Activated CD4-positive, alpha-beta T cell treated with anti-CD3 and anti-CD28 coated beads, Interleukin-2, amount 50 U/mL, for 16 hours (primary cell): ENCODE data around the gene BRPF3.

Experiments
- DNase-seq: peaks from one replicate; pipeline ENCODE4 v3.0.0-alpha.2; 2020

The BRPF3 gene

GRCh38 chr6:36235309-36235708, 38.8 kb downstream of the BRPF3 start:
- DNase-seq: no peak

DNA sequence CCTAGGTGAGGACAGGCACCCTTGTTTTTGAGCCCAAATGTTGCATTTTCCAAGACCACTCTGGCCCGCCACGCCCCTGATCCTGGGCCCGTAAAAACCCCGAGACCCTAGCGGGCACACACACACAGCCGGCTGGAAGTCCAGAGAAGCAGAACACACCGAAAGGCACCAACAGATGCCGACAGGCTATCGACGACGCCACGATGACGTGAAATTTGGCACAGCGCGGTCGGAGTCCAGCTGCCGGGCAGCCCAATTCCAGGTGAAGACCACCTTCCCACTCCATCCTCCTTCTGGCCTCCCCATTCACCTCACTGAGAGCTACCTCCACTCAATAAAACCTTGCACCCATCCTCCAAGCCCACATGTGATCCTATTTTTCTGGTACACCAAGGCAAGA, 39.3 kb downstream of the BRPF3 start:
- no peak for DNase-seq

DNA sequence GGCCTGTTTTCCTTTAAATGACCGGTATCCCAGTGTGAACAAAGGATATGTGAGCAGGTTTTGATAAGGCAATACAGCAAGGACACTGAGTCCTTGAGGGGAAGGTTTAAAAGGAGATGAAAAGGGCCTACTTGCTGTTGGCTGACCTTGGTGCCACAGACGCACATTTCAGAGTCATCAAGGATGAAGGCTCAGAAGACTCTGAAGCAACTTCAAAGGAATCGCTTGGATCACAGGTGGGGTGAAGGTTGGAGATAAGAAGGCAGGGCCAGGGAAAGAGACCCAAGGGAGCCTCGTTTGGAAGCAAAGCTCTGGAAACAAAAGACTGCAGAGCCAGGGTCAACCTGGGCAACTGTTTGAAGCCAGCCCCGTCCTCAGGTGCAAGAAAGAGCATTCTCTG, 43.2 kb downstream of the BRPF3 start:
- no peak for DNase-seq

DNA sequence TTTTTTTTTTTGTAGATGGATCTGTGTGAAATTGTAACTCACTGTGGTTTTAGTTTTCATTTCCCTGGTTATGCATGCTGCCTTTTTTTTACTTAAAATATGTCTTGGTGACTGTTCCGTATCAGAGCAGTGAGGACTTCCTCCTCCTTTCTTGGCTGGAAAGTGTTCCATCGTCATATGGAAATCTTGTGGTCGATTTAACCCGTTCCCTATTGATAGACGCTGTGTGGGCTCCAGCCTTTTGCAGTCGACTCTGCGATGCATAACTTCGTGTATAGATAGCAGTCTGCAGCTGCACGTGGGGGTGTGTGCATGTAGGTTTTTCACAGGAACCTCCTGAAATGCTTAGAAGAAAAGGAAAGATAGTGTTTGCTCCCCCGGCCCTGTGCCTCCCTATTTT, 45.2 kb downstream of the BRPF3 start:
- no peak for DNase-seq

GRCh38 chr6:36242161-36242560, 45.6 kb downstream of the BRPF3 start:
- DNase-seq: no peak

DNA sequence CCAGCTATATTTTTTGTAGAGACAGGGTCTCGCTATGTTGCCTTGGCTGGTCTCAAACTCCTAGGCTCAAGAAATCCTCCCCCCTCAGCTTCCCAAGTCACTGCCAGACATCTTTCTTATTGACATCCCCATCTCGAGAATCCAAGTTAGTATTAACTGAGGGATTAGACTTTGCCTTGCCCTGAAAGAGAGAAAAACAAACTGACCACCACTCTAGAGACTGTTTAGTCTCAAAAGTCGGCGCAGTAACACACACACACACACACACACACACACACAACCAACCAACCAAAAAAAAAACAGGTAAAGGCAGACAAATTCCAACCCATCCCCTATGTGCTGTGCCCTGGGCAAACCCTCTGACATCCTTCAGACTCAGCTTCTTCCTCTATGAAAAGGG, 46.1 kb downstream of the BRPF3 start:
- no peak for DNase-seq

DNA sequence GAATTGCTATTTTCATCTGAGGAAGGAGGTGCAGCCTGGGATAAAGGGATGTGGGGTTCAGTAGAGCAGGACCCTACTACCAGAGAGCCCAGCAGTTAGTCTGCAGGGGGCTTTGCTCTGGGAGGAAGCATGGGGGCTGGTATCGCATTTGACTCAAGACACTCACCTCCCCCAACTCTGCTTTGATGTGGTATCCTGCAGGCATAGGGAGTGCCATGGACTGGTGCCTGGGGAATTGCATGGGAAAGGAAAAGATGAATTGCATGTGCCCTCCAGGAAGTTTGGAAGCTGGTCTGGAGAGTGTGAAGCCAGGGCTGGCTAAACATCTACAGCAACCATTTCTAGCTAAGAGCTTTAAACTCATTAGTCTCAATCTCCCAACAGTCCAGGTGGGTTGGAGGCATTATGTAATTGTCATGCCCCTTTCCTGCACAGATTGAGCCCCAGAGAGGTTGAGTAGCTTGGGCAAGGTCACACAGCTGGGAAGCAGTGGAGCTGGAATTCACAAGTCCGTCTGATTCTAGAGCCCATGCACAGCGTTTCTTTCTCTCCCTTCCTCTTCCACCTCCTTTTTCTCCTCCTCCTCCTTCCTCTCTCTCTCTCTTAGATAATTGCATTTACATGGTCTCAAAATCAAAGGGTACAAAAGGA, 47.1 kb downstream of the BRPF3 start:
- no peak for DNase-seq

GRCh38 chr6:36244641-36245280, 48.2 kb downstream of the BRPF3 start:
- no peak for DNase-seq

DNA sequence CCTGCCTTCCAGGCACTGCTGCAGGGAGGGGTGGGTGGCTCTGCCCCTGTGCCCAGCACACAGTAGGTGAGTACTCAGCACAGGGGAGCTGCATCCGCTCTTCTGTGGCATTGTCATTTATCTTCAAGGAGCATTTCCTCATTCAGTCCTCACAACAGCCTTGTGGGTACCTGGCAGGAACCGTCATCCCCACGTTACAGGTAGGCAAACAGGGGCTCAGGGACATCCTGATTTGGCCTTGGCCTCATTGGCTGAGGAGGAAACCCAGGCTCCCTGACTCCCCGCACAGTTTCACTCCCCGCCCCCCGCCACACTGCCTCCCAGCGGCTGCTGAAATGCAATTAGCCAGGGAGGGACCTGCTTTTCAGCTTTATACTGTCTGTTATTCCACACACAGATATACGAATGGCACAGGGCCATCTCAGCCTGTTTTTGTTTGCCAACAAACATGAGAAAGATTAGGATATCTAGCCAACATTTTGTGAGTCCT, 49.1 kb downstream of the BRPF3 start:
- DNase-seq: no peak

DNA sequence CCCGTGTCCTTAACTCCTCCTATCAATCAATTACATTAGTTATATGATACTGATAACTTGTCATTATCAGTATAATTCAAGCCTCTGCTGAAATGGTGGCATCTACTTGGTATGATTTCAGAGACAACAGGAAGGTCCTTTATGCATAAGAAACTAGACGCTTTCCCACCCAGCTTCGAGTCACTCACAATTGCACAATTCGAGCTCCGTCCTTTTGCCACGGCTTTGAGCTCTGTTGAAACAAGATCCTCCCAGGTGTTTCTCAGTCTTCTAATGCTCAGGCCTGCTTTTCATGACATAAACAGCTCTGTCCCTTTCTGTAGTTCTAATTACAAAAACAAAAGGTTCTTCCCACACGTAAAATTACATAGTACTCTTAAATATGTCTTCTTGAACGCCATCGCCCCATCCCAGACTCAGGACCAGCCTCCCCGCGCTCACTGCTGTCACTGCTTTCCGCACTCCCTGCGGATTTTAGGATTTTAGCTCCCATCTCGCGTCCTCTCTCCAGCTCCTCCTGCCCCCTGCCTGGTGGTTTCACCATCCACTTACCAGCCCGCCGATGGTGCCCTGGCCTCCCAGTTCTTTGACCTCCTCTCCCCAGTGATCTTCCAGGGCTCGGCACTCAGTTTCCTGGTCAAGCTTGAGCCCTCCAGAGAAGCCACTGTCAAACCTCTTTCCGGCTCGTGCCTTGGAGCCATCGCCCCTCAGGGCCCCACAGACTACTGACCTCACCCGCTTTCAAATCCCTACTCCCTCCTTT, 50.1 kb downstream of the BRPF3 start:
- no peak for DNase-seq

DNA sequence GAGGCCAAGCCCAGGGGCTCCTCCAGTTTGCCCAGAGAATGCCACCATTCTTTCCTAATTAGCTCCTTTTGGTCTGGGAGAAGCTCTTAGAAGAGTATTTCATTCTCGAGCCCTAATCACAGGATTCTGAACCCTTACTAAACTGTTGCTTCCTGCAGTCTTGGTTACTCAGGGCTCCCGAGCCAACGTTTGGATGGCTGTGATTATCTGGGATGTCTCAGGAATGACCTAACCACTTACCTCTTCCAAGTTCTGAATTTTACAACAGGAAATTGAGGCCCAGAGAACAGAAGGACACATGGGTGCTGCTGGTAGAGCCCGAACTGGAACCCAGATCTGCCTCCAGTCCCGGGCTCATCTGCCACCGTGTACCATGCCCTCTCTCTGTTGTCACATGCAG, 51.1 kb downstream of the BRPF3 start:
- no peak for DNase-seq

DNA sequence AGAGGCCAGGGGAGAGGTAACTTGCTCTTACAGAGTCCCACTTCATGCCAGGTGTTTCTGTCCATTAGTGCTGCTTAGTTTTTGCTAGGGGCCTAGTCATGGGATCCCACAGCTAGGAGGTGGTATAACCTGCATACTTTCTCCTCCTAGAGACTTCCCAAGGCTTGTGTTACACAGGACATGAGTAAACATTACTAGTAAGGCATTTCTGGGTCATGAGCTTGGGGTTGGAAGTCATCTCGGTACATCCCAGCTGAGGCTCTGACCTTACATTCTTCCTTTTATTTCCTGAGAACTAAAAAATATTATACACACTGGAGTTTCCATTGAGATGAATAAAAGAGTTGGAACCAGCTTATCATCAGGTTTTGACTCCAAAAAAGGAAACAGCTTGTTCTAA, 52.4 kb downstream of the BRPF3 start:
- DNase-seq: no peak

DNA sequence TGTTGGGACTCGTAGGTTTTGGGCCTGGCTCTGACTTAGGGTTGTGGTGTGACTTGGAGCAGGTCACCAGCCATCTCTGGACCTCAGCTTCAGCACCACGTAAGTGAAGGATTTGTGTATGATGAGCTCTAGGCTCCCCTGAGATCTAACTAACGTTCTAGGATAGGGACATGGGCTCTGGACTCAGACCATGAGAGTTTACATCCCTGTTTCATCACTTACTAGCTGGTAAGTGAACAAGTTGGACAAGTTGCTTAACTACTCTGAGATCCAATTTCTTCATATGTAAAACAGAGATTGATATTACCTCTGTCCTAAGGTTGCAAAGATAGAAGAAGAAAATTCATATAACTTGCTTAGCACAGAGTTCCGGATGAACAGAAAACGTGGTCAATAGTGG, 53.0 kb downstream of the BRPF3 start:
- DNase-seq: no peak

DNA sequence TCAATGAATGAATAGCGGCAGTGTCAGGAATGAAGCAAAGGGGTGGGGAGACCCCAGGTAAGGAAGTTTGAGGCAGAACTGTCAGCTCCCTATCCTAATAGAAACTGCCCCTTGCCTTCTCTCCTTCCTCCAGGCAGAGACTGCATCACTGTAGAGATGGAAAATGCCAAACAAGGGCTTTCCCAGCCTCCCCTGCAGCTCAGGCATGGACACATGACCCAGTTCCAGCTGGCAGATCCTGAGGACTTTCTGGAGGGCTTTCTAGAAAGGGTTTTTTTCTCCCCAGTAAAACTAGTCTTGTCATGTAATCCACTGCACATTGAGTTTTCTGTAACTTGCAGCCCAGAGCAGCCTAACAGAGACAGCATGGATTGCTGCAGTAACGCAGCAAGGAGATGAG, 55.5 kb downstream of the BRPF3 start:
- no peak for DNase-seq

DNA sequence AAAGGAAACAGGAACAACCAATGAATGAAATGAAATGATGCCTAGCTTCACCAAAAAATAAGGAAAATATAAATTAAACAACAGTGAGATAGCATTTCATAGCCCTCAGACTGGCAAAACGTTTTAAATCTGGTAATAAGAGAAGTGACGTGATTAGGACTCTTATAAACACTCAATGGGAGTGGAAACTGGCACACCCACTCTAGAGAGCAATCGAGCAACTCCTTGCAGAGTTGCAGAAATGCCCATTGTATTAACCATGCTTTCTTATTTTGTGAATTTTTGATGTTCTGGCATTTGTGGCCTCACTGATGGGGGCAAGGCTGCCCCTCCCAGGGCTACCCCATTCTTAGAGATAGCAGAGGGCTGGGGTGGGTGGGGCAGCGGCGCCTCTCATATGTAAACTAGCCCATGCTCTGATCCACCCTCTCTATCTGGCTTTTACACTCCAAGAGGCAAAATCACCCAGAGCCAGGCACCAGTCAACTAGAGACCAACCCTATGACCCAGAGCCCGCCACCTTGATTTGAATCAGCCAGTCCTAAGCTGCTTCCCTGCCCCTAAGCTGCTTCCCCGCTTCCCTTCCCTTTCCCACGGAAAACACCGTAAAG, 67.0 kb downstream of the BRPF3 start:
- no peak for DNase-seq

- no peak for DNase-seq
Observed at GRCh38 chr6:36265744-36266143, 69.2 kb downstream of the BRPF3 start.

- DNase-seq: no peak
Observed at GRCh38 chr6:36266913-36267644, 70.5 kb downstream of the BRPF3 start.

DNA sequence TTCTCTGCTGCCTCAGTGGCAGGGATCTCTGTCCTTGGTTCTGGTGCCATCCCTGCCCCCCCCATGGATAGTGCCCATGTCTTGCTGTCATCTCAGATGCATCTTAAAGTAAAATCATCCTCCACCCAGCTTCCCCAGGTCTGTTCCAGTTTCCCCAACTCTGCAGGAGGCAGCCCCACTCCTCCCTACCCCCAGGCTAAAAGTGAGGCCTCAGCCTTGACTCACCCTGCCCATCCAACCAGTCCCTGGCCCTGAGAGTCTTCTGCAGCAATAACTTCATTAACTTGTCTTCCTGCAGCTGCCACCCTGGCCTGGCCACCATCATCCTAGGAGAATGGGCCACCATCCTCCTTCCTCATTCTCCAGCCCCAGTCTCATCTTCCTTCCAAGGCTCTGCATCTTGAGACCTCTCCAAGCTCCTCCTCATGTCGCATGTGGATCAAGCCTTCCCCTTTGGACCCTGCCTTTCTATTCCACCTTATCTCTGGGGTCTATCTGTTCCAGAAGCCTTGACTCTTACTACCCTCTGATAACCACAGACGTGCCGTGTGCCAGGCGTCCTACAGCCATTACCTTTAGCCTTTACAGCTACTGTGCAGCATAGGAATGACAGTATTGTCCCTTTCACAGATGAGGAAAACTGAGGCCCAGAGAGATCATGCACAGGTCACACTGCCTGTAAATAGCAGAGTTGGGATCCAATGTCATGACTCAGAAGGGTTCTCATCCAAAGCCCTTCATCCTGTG, 71.4 kb downstream of the BRPF3 start:
- no peak for DNase-seq

- no peak for DNase-seq
Observed at GRCh38 chr6:36268478-36269275, 72.1 kb downstream of the BRPF3 start.

DNA sequence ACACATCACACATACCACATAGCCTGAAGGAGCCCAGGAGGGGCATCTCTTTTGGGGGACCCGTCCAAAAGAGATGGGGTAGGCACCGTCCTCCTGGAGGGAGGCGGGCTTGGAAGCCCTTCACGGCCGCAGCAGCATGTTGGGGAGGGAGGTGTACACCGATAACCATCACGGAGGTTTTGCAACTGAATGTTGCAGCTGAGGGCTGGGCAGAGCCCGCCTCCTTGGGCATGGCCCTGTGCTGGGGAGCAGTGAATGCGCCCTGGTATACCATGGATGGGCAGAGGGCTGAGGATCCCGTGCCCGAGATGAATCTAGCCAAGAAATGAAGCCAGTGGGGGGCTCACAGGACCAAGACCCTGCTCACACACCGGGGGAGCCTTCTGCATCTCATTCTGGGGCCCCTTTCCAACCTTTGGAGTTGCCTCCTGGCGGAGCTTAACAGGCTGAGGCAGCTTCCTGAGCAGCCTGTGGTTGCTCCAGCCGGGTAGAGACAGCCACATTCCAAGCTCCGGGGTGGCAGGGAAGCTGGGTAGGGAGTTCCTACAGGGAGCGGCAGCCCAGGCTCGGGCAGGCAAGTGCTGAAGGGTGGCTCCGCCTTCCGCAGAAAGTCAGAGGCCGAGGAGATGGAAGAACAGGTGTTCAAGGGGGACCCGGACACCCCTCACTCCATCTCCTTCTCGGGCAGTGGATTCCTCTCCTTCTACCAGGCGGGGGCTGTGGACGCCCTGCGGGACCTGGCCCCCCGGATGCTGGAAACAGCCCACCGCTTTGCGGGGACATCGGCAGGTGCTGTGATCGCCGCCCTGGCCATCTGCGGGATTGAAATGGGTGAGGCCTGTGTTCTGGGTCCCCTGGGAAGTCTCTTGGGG, 73.5 kb downstream of the BRPF3 start, which contains the start of gene PNPLA1:
TSS of gene PNPLA1 (plus strand) at position 227 of the 872 bp plus-strand sequence. CDS start at position 627, 400 bp downstream.
- DNase-seq: no peak
